ENCODE measurements around the gene LITAF. TPM values are rescaled to one million over a fixed set of nuclear protein-coding genes. Genes with fewer than 3 reads are reported as not detected.

Gene LITAF
- total RNA-seq, 1 experiment from 2014 or later: 84.2 TPM

DNA sequence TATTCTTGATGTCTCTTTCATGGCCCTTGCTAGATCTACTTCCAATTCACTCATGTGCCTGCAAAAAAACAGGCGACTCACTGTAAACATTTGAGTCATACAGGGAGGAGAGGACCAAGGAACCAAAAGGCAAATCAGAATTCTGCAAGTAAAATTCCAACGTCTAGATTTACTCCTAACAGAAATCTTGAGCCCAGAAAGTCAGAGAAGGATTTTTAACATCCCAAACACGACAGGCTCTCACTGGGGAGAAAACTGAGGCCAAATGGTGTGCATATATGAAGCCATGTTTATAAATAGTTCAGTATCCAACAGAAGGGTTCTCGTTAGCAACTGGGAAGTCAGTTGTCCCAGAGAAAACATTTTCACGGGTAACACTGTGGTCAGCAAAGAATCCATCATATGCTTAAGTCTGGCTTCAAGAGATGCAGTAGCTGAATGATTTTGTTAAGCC, 40.1 kb downstream of the LITAF start:
- no peak overlapping the region for H3K27ac ChIP-seq (ENCODE audit: low read depth, low read length)
- H3K9ac ChIP-seq (ENCODE audit: low read length): no peak overlapping the region
- H2AFZ ChIP-seq (ENCODE audit: low read depth, low read length, poor library complexity, severe bottlenecking): no peak overlapping the region
- peaks cover 0 to 6% of the 10 kb centered on the region in 2 experiments; a peak in 1 of 4 replicates for H3K4me1 ChIP-seq (ENCODE audit: control insufficient read depth in 1 of 2, insufficient read depth in 2 of 2, low read length in 2 of 2)
- H3K9me3 ChIP-seq (ENCODE audit: control insufficient read depth in 1 of 2, insufficient read depth in 1 of 2, low read depth in 1 of 2, low read length in 2 of 2): no peaks in the 10 kb centered on the region
- intact Hi-C loops (cut with micrococcal nuclease): no loop called here
- no peaks in the 10 kb centered on the region for H3K9me2 ChIP-seq (ENCODE audit: insufficient read depth)
- H3K4me2 ChIP-seq (ENCODE audit: low read length): no peak overlapping the region
- H4K20me1 ChIP-seq (ENCODE audit: insufficient read depth): no peaks in the 10 kb centered on the region
- DNase-seq (ENCODE audit: low read depth, low spot score) (no peak), ATAC-seq (no peak)
- H3K4me3 ChIP-seq (replicated peaks in 1 of 2; ENCODE audit: low read depth in 1 of 2, low read length in 2 of 2): no peak overlapping the region
- peaks cover 9 to 18% of the 10 kb centered on the region in 2 experiments for H3K36me3 ChIP-seq (ENCODE audit: control insufficient read depth in 1 of 2, insufficient read depth in 2 of 2, low read length in 2 of 2)
- TF ChIP-seq JUND (IDR thresholded peaks at IDR 0.05) (no peak), SRF (IDR thresholded peaks at IDR 0.05; ENCODE audit: low read depth) (no peak), POLR2AphosphoS5 (IDR thresholded peaks at IDR 0.05; ENCODE audit: low read depth, low read length) (no peak), EZH2 (IDR thresholded peaks at IDR 0.05) (no peak), FOSL1 (IDR thresholded peaks at IDR 0.05; ENCODE audit: low read depth) (no peak), CBX3 (IDR thresholded peaks at IDR 0.05; ENCODE audit: low read depth) (no peak), SP1 (IDR thresholded peaks at IDR 0.05; ENCODE audit: low read depth) (no peak), CTCF (IDR thresholded peaks at IDR 0.05 in 2 of 3, conservative IDR thresholded peaks at IDR 0.05 in 1 of 3; ENCODE audit: borderline replicate concordance in 1 of 3, insufficient read depth in 1 of 3, low read depth in 2 of 3, low read length in 2 of 3) (no peak), YY1 (IDR thresholded peaks at IDR 0.05; ENCODE audit: extremely low read depth, insufficient replicate concordance, low read depth, low read length) (no peak), ZNF274 (IDR thresholded peaks at IDR 0.05; ENCODE audit: low read depth, low read length) (no peak), ELF1 (IDR thresholded peaks at IDR 0.05; ENCODE audit: borderline replicate concordance, low read depth) (no peak), ZBTB33 (IDR thresholded peaks at IDR 0.05; ENCODE audit: extremely low read depth, insufficient replicate concordance, low read length) (no peak), ZFX (IDR thresholded peaks at IDR 0.05) (no peak), CEBPB (IDR thresholded peaks at IDR 0.05; ENCODE audit: low read depth) (no peak), EZH2phosphoT487 (IDR thresholded peaks at IDR 0.05; ENCODE audit: borderline replicate concordance) (no peak), POLR2A (IDR thresholded peaks at IDR 0.05; ENCODE audit: borderline replicate concordance, extremely low read depth, insufficient read depth, insufficient read length) (no peak), EGR1 (IDR thresholded peaks at IDR 0.05; ENCODE audit: low read depth) (no peak)
- TF ChIP-seq, protein P1, sequence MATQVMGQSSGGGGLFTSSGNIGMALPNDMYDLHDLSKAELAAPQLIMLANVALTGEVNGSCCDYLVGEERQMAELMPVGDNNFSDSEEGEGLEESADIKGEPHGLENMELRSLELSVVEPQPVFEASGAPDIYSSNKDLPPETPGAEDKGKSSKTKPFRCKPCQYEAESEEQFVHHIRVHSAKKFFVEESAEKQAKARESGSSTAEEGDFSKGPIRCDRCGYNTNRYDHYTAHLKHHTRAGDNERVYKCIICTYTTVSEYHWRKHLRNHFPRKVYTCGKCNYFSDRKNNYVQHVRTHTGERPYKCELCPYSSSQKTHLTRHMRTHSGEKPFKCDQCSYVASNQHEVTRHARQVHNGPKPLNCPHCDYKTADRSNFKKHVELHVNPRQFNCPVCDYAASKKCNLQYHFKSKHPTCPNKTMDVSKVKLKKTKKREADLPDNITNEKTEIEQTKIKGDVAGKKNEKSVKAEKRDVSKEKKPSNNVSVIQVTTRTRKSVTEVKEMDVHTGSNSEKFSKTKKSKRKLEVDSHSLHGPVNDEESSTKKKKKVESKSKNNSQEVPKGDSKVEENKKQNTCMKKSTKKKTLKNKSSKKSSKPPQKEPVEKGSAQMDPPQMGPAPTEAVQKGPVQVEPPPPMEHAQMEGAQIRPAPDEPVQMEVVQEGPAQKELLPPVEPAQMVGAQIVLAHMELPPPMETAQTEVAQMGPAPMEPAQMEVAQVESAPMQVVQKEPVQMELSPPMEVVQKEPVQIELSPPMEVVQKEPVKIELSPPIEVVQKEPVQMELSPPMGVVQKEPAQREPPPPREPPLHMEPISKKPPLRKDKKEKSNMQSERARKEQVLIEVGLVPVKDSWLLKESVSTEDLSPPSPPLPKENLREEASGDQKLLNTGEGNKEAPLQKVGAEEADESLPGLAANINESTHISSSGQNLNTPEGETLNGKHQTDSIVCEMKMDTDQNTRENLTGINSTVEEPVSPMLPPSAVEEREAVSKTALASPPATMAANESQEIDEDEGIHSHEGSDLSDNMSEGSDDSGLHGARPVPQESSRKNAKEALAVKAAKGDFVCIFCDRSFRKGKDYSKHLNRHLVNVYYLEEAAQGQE (IDR thresholded peaks at IDR 0.05; ENCODE audit: low read depth): no peak
- TF ChIP-seq, protein P2, sequence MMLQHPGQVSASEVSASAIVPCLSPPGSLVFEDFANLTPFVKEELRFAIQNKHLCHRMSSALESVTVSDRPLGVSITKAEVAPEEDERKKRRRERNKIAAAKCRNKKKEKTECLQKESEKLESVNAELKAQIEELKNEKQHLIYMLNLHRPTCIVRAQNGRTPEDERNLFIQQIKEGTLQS (IDR thresholded peaks at IDR 0.05): no peak
- TF ChIP-seq, protein P3, sequence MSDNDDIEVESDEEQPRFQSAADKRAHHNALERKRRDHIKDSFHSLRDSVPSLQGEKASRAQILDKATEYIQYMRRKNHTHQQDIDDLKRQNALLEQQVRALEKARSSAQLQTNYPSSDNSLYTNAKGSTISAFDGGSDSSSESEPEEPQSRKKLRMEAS (IDR thresholded peaks at IDR 0.05): no peak
- H3K27me3 ChIP-seq (ENCODE audit: insufficient read depth, low read length): no peaks in the 10 kb centered on the region
- POLR2A ChIA-PET: no interaction called here
- H3K79me2 ChIP-seq (ENCODE audit: insufficient read depth, low read length): no peaks in the 10 kb centered on the region
- BruUV-seq (replicated peaks): no TSS peak
- RAD21 ChIA-PET (ENCODE audit: low non-redundant PET in 1 of 2, low total read pairs in 2 of 2, uncharacterized antibody in 2 of 2, unreplicated experiment in 2 of 2): interaction anchor here in 1 of 2 experiments (0.7 kb wide), 1 partner anchor 95 kb away, joined by 6 read pairs; no protein-coding TSS in a partner anchor
- CTCF ChIA-PET: interaction anchor here (1.9 kb wide), 1 partner anchor 15 kb away, joined by 6 read pairs; no protein-coding TSS in a partner anchor

Measured in HCT116 (cell line).